Adrenal gland (tissue), 12 donors: ENCODE data around the gene TEDC1. TPM values are rescaled to one million over a fixed set of nuclear protein-coding genes. Genes with fewer than 3 reads are reported as not detected.

Source experiments
- DNase-seq, 7 donors: peaks; one replicate each; pipeline ENCODE4 v3.0.0-alpha.2; 2019 to 2020
- H3K27ac ChIP-seq, 5 donors: fragments of 200-600 bp; sonication (generic) in 4 of 5; 1 replicate in 3 of 5; 2 replicates in 2 of 5; pipeline versions ENCODE4 v1.5.1 to v1.8.0; 2016 to 2020; ENCODE audit warnings: mild to moderate bottlenecking in 1 of 5
- H3K27me3 ChIP-seq: fragments of 200-600 bp; 2 replicates; pipeline ENCODE4 v1.8.0; 2021
- H3K36me3 ChIP-seq, 2 donors: fragments of 200-600 bp; replicated peaks in 1 of 2; 1 replicate in 1 of 2; 2 replicates in 1 of 2; pipeline versions ENCODE4 v1.5.1 to v1.8.0; 2018 to 2022
- H3K4me1 ChIP-seq, 2 donors: fragments of 200-600 bp; replicated peaks in 1 of 2; 1 replicate in 1 of 2; 2 replicates in 1 of 2; pipeline versions ENCODE4 v1.5.1 to v1.8.0; 2018 to 2021
- H3K4me3 ChIP-seq, 4 donors: fragments of 200-600 bp; sonication (generic) in 3 of 4; one replicate each; pipeline ENCODE4 v1.5.1; 2016 to 2018
- H3K9me3 ChIP-seq, 3 donors: fragments of 200-600 bp; sonication (generic) in 1 of 3; replicated peaks in 1 of 3; 1 replicate in 2 of 3; 2 replicates in 1 of 3; pipeline versions ENCODE4 v1.5.1 to v1.8.0; 2016 to 2021
- POLR2A ChIP-seq, 2 donors: fragments of 450-650 bp; IDR thresholded peaks; one replicate each; pipeline ENCODE4 v1.6.1; 2017; ENCODE audit warnings: antibody characterized with exemption in 2 of 2, mild to moderate bottlenecking in 2 of 2, moderate library complexity in 1 of 2
- WGBS, 4 donors: extraction: QIAGEN DNeasy Blood & Tissue Kit in 2 of 4; methylation state at CpG; one replicate each; pipeline versions ENCODE4 v1.1.5 to v1.1.7; 2013 to 2017; 5-methylcytosine and 5-hydroxymethylcytosine counted together
- intact Hi-C, 2 donors: fragments of 100-400 bp; cut with DNase I; formaldehyde crosslinking; loops; one replicate each; pipeline versions ENCODE4 v1.14.1 to v1.15.0; 2022 to 2023
- polyA plus RNA-seq, 3 donors: library from polyadenylated mRNA; stranded (reverse); fragments of 200-250 nt in 2 of 3; fragments of 350-450 nt in 1 of 3; fragmentation: Illumina TruSeq in 1 of 3; extraction: RNeasy Lipid Tissue Mini Kit (QIAGEN cat#74804) in 1 of 3; gene quantifications; one replicate each; pipeline ENCODE4 v1.2.3, GENCODE V29; 2013 to 2014
- total RNA-seq, 9 donors: library from RNA; depleted of rRNA in 4 of 9; stranded (reverse); fragments of >200 nt in 4 of 9; fragments of 120-200 nt in 1 of 9; fragmentation: NEBNext Ultra II Directional in 1 of 9; extraction: Animal tissue kit (Norgen Biotek cat#: 25700) in 1 of 9; gene quantifications; one replicate each; pipeline versions ENCODE4 v1.1.0 to v1.2.4, GENCODE V29; 2013 to 2023
- TF ChIP-seq, protein P1 (sequence below), 6 experiments: fragments of 450-650 bp in 4 of 6; fragments of 200-600 bp in 2 of 6; sonication (generic) in 1 of 6; IDR thresholded peaks; 1 replicate in 5 of 6; 2 replicates in 1 of 6; pipeline versions ENCODE4 v1.5.1 to v1.8.0; 2016 to 2021; ENCODE audit warnings: antibody characterized with exemption in 6 of 6, mild to moderate bottlenecking in 2 of 6, moderate library complexity in 1 of 6
- donor health status: healthy with polysubstance abuse.
- donor health status: Bipolar disorder and iron deficiency.
- donor health status: DM: yes; HTN: yes; CAD: no.
- donor health status: DM: no; HTN: no; CAD: no.
- donor health status: DM: no; HTN: no; CAD: no.
- donor health status: DM: yes; HTN: yes; CAD: no.

TEDC1 gene
- total and polyA plus RNA-seq, 12 donors = 0.24 to 19.1 (median 3.4) TPM

DNA sequence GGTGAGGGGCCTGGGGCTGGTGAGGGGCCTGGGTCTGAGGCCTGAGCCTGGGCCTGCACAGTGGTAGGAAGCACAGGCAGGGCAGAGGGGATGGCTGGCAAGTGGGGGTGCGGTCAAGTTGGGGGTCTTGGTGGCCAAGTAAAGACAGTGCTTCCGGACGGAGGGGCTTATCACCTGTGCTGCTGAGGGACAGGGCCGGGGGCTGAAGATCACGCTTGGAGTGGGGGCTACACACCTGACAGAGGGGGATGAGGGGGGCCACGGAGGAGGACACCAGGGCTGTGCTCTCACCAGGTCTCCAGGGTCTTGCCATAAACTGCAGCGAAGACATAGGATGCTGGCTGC is 12.2 kb downstream of the TEDC1 start:
- Histone ChIP-seq H3K4me3 (no peak overlapping the region), H3K27me3 (peaks cover 6% of the 10 kb centered on the region), H3K36me3 (no peaks in the 10 kb centered on the region), H3K4me1 (no peaks in the 10 kb centered on the region), H3K27ac (no peak overlapping the region), H3K9me3 (no peaks in the 10 kb centered on the region)
- intact Hi-C loops = no loop called here
- TF ChIP-seq, protein P1, sequence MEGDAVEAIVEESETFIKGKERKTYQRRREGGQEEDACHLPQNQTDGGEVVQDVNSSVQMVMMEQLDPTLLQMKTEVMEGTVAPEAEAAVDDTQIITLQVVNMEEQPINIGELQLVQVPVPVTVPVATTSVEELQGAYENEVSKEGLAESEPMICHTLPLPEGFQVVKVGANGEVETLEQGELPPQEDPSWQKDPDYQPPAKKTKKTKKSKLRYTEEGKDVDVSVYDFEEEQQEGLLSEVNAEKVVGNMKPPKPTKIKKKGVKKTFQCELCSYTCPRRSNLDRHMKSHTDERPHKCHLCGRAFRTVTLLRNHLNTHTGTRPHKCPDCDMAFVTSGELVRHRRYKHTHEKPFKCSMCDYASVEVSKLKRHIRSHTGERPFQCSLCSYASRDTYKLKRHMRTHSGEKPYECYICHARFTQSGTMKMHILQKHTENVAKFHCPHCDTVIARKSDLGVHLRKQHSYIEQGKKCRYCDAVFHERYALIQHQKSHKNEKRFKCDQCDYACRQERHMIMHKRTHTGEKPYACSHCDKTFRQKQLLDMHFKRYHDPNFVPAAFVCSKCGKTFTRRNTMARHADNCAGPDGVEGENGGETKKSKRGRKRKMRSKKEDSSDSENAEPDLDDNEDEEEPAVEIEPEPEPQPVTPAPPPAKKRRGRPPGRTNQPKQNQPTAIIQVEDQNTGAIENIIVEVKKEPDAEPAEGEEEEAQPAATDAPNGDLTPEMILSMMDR (IDR thresholded peaks at IDR 0.05) = no peak
- no peak for TF ChIP-seq POLR2A (IDR thresholded peaks at IDR 0.05)
- DNase-seq = no peak
- WGBS, 4 donors = 67 to 86% (median 80%) methylated on average over 3 to 7 of the region's 7 CpGs

DNA sequence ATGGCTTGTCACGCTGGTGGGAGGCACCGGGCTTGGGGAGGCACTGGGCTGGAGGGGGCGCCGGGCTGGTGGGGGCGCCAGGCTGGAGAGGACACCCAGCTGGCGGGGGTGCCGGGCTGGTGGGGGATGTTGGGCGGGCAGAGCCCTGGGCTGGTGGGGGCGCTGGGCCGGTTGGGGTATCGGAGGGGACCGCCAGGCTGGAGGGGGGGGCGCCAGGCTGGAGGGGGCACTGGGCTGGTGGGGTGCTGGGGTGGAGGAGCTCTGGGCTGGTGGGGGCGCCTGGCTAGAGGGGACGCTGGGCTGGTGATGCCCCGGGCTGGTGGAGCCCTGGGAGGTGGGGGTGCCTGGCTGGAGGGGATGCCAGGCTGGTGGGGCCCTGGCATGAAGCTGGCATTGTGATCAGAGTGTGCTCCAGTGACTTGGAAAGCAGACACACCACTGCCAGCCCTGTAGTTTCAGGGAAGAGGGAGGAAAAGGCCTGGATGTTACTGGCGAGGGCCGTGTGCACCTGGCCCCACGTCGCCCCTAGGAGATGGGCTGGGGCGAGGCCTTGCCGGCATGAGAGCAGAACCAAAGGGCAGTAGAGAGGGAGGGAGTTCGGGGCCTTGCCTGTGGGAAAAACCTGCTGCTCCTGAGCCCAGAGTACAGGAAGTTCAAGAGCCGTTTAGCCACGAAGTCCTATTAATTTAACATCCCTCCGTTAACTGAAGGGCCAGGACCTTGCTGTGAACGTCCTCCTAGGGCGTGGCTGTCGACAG is 13.1 kb downstream of the TEDC1 start:
- H3K4me1 ChIP-seq = no peaks in the 10 kb centered on the region
- DNase-seq = no peak
- H3K27me3 ChIP-seq = peaks cover 13% of the 10 kb centered on the region
- no peak overlapping the region for H3K4me3 ChIP-seq
- H3K27ac ChIP-seq = no peak overlapping the region
- TF ChIP-seq, protein P1 (IDR thresholded peaks at IDR 0.05) = no peak
- TF ChIP-seq POLR2A (IDR thresholded peaks at IDR 0.05) = no peak
- intact Hi-C loops = no loop called here
- no peaks in the 10 kb centered on the region for H3K9me3 ChIP-seq
- H3K36me3 ChIP-seq = no peaks in the 10 kb centered on the region
- 66 to 82% (median 74%) methylated on average over 15 to 29 of the region's 29 CpGs for WGBS, 4 donors

DNA sequence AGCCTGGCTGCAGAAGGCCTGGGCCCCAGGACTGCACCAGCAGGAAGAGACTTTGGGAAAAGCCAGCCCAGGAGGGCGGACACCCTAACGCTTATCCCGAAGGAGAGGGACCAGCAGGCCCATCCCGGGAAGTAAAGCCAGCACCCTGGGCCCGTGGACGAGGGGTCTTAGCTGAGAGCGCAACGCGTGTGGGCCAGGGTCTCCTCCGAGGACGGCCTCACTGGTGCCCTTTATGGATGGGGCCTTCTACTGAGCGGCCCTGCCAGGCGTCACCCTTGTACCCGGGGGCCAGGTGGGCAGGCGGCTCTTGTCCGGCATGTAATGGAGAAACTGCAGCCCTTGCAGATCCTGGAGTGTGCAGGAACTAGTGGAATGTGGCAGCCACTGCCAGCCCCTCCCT is 14.1 kb downstream of the TEDC1 start:
- H3K36me3 ChIP-seq = no peaks in the 10 kb centered on the region
- no peak overlapping the region for H3K4me3 ChIP-seq
- H3K9me3 ChIP-seq = no peaks in the 10 kb centered on the region
- intact Hi-C loops = no loop called here
- no peak for TF ChIP-seq POLR2A (IDR thresholded peaks at IDR 0.05)
- TF ChIP-seq, protein P1 (IDR thresholded peaks at IDR 0.05) = no peak
- no peak overlapping the region for H3K27ac ChIP-seq
- peaks cover 18% of the 10 kb centered on the region for H3K27me3 ChIP-seq
- no peak for DNase-seq
- no peaks in the 10 kb centered on the region for H3K4me1 ChIP-seq
- 80 to 91% (median 85%) methylated on average over 2 to 16 of the region's 16 CpGs for WGBS, 4 donors

DNA sequence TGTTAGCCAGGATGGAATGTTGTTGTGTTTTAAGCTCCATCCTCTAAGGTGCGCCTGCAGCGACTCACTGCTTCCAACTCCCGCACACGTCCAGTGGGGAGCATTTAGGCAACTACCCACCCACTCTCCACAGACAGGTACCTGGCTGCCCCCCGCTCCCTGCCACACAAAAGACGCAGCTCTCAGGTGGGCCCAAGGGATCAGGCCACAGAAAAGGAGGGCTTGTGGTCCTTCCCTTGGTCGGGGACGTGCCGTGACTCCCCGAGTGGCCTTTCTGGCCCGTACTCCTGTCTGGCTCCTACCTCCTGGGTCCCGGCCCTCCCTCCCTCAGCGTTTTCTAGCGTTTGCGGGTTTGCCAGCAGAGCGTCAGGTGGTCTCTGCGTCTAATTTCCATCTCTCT is 16.2 kb downstream of the TEDC1 start:
- H3K4me3 ChIP-seq = no peak overlapping the region
- intact Hi-C loops = no loop called here
- no peaks in the 10 kb centered on the region for H3K36me3 ChIP-seq
- 63 to 73% (median 65%) methylated on average over 15 to 17 of the region's 17 CpGs for WGBS, 4 donors
- TF ChIP-seq, protein P1 (IDR thresholded peaks at IDR 0.05) = no peak
- TF ChIP-seq POLR2A (IDR thresholded peaks at IDR 0.05) = no peak
- H3K4me1 ChIP-seq = no peaks in the 10 kb centered on the region
- H3K27ac ChIP-seq = no peak overlapping the region
- no peak for DNase-seq
- peaks cover 21% of the 10 kb centered on the region for H3K27me3 ChIP-seq
- H3K9me3 ChIP-seq = no peaks in the 10 kb centered on the region
